HCT116 (cell line): ENCODE data around the gene DNAJC8. TPM values are rescaled to one million over a fixed set of nuclear protein-coding genes. Genes with fewer than 3 reads are reported as not detected.

ENCODE experiments used
- ATAC-seq: fragments of 200-7000 bp; cut with Tn5 transposase; 2 replicates; pipeline ENCODE4 v1.9.1; 2020; ENCODE audit warnings: mild to moderate bottlenecking, moderate library complexity
- BruUV-seq: library from RNA; stranded (reverse); fragments of 400-500 nt; replicated peaks from 2 replicates; lab custom pipeline; 2021; lab: Mats Ljungman, UMichigan
- CTCF ChIA-PET: fragments of 300-600 bp; sonication (Branson Sonifier 250); formaldehyde crosslinking; loops from one replicate; lab custom pipeline; 2021; ENCODE audit warnings: antibody characterized with exemption; lab: Charles Lee
- POLR2A ChIA-PET: fragments of 300-600, 350-600 bp; sonication (Branson Sonifier 250); formaldehyde crosslinking; loops from one replicate; lab custom pipeline; 2021; ENCODE audit warnings: antibody characterized with exemption; lab: Charles Lee
- RAD21 ChIA-PET, 2 experiments: fragments of 300-600 bp; sonication (Branson Sonifier 250); formaldehyde crosslinking; loops; one replicate each; lab custom pipeline; 2023; ENCODE audit warnings: low total read pairs in 2 of 2; ENCODE audit not compliant: uncharacterized antibody in 2 of 2, unreplicated experiment in 2 of 2, low non-redundant PET in 1 of 2; lab: Charles Lee
- DNase-seq: peaks from one replicate; pipeline ENCODE4 v3.0.0-alpha.2; 2010; ENCODE audit warnings: low read depth, low spot score
- H2AFZ ChIP-seq: fragments of 200-600 bp; shearing (Covaris generic), sonication (generic); 2 replicates; pipeline ENCODE4 v1.6.1; 2017; ENCODE audit warnings: low read depth, mixed run types, mixed read lengths, antibody characterized with exemption, low read length; ENCODE audit not compliant: poor library complexity, severe bottlenecking
- H3K27ac ChIP-seq: 2 replicates; pipeline ENCODE4 v1.5.1; 2012; ENCODE audit warnings: low read depth, low read length
- H3K27me3 ChIP-seq: fragments of 200-600 bp; sonication (generic); 2 replicates; pipeline ENCODE4 v1.6.1; 2016; ENCODE audit warnings: mixed run types, low read length, mixed read lengths; ENCODE audit not compliant: insufficient read depth
- H3K36me3 ChIP-seq, 2 experiments: fragments of 200-500 bp in 1 of 2; fragments of 200-600 bp in 1 of 2; sonication (Bioruptor generic) in 1 of 2; sonication (generic) in 1 of 2; 2 replicates each; pipeline versions ENCODE4 v1.5.1 to v1.6.1; 2014 to 2016; ENCODE audit warnings: low read length in 2 of 2, inconsistent platforms in 1 of 2, mixed read lengths in 1 of 2, mixed run types in 1 of 2; ENCODE audit not compliant: insufficient read depth in 2 of 2, control insufficient read depth in 1 of 2
- H3K4me1 ChIP-seq, 2 experiments: fragments of 200-600 bp in 1 of 2; sonication (generic) in 1 of 2; 2 replicates each; pipeline versions ENCODE4 v1.5.1 to v1.6.1; 2012 to 2017; ENCODE audit warnings: low read length in 2 of 2, inconsistent platforms in 1 of 2, mild to moderate bottlenecking in 1 of 2, mixed read lengths in 1 of 2, mixed run types in 1 of 2, moderate library complexity in 1 of 2; ENCODE audit not compliant: insufficient read depth in 2 of 2, control insufficient read depth in 1 of 2
- H3K4me2 ChIP-seq: fragments of 200-600 bp; sonication (generic); 2 replicates; pipeline ENCODE4 v1.6.1; 2017; ENCODE audit warnings: mixed run types, low read length, mixed read lengths
- H3K4me3 ChIP-seq, 2 experiments: fragments of 200-600 bp in 1 of 2; sonication (generic) in 1 of 2; replicated peaks in 1 of 2; 2 replicates each; pipeline ENCODE4 v1.5.1; 2011 to 2016; ENCODE audit warnings: low read length in 2 of 2, control low read depth in 1 of 2, low read depth in 1 of 2, mild to moderate bottlenecking in 1 of 2, mixed read lengths in 1 of 2, mixed run types in 1 of 2
- H3K79me2 ChIP-seq: fragments of 200-600 bp; sonication (generic); 2 replicates; pipeline ENCODE4 v1.6.1; 2017; ENCODE audit warnings: mild to moderate bottlenecking, mixed run types, low read length, moderate library complexity, mixed read lengths; ENCODE audit not compliant: insufficient read depth
- H3K9ac ChIP-seq: fragments of 200-600 bp; sonication (generic); 2 replicates; pipeline ENCODE4 v1.6.1; 2016; ENCODE audit warnings: low read length, mixed read lengths
- H3K9me2 ChIP-seq: fragments of 200-600 bp; sonication (generic), shearing (Covaris generic); 2 replicates; pipeline ENCODE4 v1.6.1; 2017; ENCODE audit warnings: mixed run types, mild to moderate bottlenecking, moderate library complexity; ENCODE audit not compliant: insufficient read depth
- H3K9me3 ChIP-seq, 2 experiments: fragments of 200-500 bp in 1 of 2; fragments of 200-600 bp in 1 of 2; sonication (Bioruptor generic) in 1 of 2; sonication (generic) in 1 of 2; 2 replicates each; pipeline ENCODE4 v1.6.1; 2014 to 2017; ENCODE audit warnings: low read length in 2 of 2, mixed read lengths in 2 of 2, inconsistent platforms in 1 of 2, low read depth in 1 of 2, mild to moderate bottlenecking in 1 of 2, mixed run types in 1 of 2, moderate library complexity in 1 of 2; ENCODE audit not compliant: control insufficient read depth in 1 of 2, insufficient read depth in 1 of 2
- H4K20me1 ChIP-seq: fragments of 200-600 bp; sonication (generic), shearing (Covaris generic); 2 replicates; pipeline ENCODE4 v1.6.1; 2017; ENCODE audit warnings: mixed run types, mild to moderate bottlenecking, moderate library complexity; ENCODE audit not compliant: insufficient read depth
- CTCF ChIP-seq, 3 experiments: fragments of 200-600 bp in 1 of 3; sonication (generic) in 1 of 3; IDR thresholded peaks in 2 of 3; conservative IDR thresholded peaks in 1 of 3; 2 replicates each; pipeline ENCODE4 v1.5.1; 2012 to 2017; ENCODE audit warnings: low read depth in 2 of 3, low read length in 2 of 3, antibody characterized with exemption in 1 of 3, borderline replicate concordance in 1 of 3, control low read depth in 1 of 3, mild to moderate bottlenecking in 1 of 3, mixed read lengths in 1 of 3, mixed run types in 1 of 3, moderate library complexity in 1 of 3; ENCODE audit not compliant: insufficient read depth in 1 of 3
- ELF1 ChIP-seq: IDR thresholded peaks from 2 replicates; pipeline ENCODE4 v1.6.1; 2012; ENCODE audit warnings: low read depth, borderline replicate concordance
- EZH2phosphoT487 ChIP-seq: fragments of 200-600 bp; IDR thresholded peaks from 2 replicates; pipeline ENCODE4 v1.6.1; 2018; ENCODE audit warnings: antibody characterized with exemption, borderline replicate concordance
- MAX ChIP-seq: IDR thresholded peaks from 2 replicates; pipeline ENCODE4 v1.6.1; 2012
- POLR2A ChIP-seq: IDR thresholded peaks from 2 replicates; pipeline ENCODE4 v1.7.0; 2011; ENCODE audit warnings: borderline replicate concordance; ENCODE audit not compliant: insufficient read depth, insufficient read length; ENCODE audit errors: extremely low read depth
- RAD21 ChIP-seq: IDR thresholded peaks from 2 replicates; pipeline ENCODE4 v1.6.1; 2012; ENCODE audit warnings: low read depth, mild to moderate bottlenecking
- YY1 ChIP-seq: IDR thresholded peaks from 2 replicates; pipeline ENCODE4 v1.6.1; 2011; ENCODE audit warnings: low read length, low read depth, moderate library complexity, mild to moderate bottlenecking; ENCODE audit not compliant: insufficient replicate concordance; ENCODE audit errors: extremely low read depth
- ZFX ChIP-seq: fragments of 450-650 bp; IDR thresholded peaks from 2 replicates; pipeline ENCODE4 v1.6.1; 2017
- intact Hi-C: fragments of 100-400 bp; cut with micrococcal nuclease; formaldehyde crosslinking; loops from 2 replicates; pipeline ENCODE4 v1.10.0; 2022
- total RNA-seq: library from RNA; stranded (reverse); gene quantifications from one replicate; pipeline ENCODE4 v1.2.1, GENCODE V29; 2021; ENCODE audit not compliant: unreplicated experiment

Gene DNAJC8
- total RNA-seq, 1 experiment from 2014 or later = 102 TPM

- no peak overlapping the region for H3K27ac ChIP-seq
- BruUV-seq = no TSS peak
- no peak overlapping the region for H2AFZ ChIP-seq
- CTCF ChIA-PET = no interaction called here
- RAD21 ChIA-PET = no interaction called here
- H3K4me3 ChIP-seq = no peak overlapping the region
- peaks cover 0 to 17% of the 10 kb centered on the region in 2 experiments; a peak in 2 of 4 replicates for H3K36me3 ChIP-seq
- no peaks in the 10 kb centered on the region for H3K9me3 ChIP-seq
- DNase-seq (no peak), ATAC-seq (no peak)
- intact Hi-C loops = no loop called here
- H3K4me2 ChIP-seq = no peak overlapping the region
- POLR2A ChIA-PET = interaction anchor here (0.7 to 1.4 kb wide), 2 partner anchors 31 to 32 kb away, joined by 3 to 4 read pairs; no protein-coding TSS in a partner anchor
- H4K20me1 ChIP-seq = no peaks in the 10 kb centered on the region
- H3K9ac ChIP-seq = no peak overlapping the region
- H3K9me2 ChIP-seq = no peaks in the 10 kb centered on the region
- H3K79me2 ChIP-seq = no peaks in the 10 kb centered on the region
- H3K4me1 ChIP-seq = no peaks in the 10 kb centered on the region
- TF ChIP-seq EZH2phosphoT487 (no peak), MAX (no peak)
- H3K27me3 ChIP-seq = no peaks in the 10 kb centered on the region
These were observed 47.7 kb upstream of the DNAJC8 start for GRCh38 chr1:28280501-28280900.

GRCh38 chr1:28279721-28280120, 46.9 kb upstream of the DNAJC8 start:
- Histone ChIP-seq H3K4me1 (no peaks in the 10 kb centered on the region), H3K79me2 (no peaks in the 10 kb centered on the region), H3K36me3 (peaks cover 3 to 21% of the 10 kb centered on the region in 2 experiments; a peak in 3 of 4 replicates), H3K27me3 (no peaks in the 10 kb centered on the region), H4K20me1 (no peaks in the 10 kb centered on the region), H3K9me3 (no peaks in the 10 kb centered on the region), H3K4me2 (no peak overlapping the region), H3K9ac (no peak overlapping the region), H3K9me2 (no peaks in the 10 kb centered on the region), H3K4me3 (no peak overlapping the region), H3K27ac (no peak overlapping the region), H2AFZ (no peak overlapping the region)
- POLR2A ChIA-PET = interaction anchor here (1.4 kb wide), 2 partner anchors 14 to 31 kb away, joined by 4 to 5 read pairs; no protein-coding TSS in a partner anchor
- TF ChIP-seq ZFX = no peak
- no peak for TF ChIP-seq ELF1
- no peak for TF ChIP-seq RAD21
- no peak for TF ChIP-seq YY1
- no peak for TF ChIP-seq CTCF (IDR thresholded peaks at IDR 0.05 in 2 of 3, conservative IDR thresholded peaks at IDR 0.05 in 1 of 3; ENCODE audit: borderline replicate concordance in 1 of 3, insufficient read depth in 1 of 3, low read depth in 2 of 3, low read length in 2 of 3)
- TF ChIP-seq MAX = no peak
- no peak for TF ChIP-seq POLR2A
- no TSS peak for BruUV-seq
- intact Hi-C loops = no loop called here
- DNase-seq (no peak), ATAC-seq (no peak)
- RAD21 ChIA-PET = no interaction called here
- CTCF ChIA-PET = no interaction called here
